ENCODE data around the gene JARID2. TPM values are rescaled to one million over a fixed set of nuclear protein-coding genes. Genes with fewer than 3 reads are reported as not detected.

JARID2 gene
- total RNA-seq, 1 donor from 2014 or later = 38.9 TPM

DNA sequence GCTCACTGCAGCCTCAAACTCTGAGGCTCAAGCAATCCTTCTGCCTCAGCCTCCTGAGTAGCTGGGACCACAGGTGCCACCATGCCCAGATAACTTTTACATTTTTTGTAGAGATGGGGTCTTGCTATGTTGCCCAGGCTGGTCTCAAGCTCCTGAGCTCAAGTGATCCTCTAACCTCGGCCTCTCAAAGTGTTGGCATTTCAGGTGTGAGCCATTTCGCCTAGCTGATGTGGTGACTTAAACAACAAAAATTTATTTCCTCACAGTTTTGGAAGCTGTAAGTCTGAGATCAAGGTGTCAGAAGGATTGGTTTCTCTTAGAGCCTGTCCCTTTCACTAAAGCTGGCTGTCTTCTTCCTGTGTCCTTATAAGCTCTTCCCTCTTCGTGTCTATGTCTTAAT is 15.0 kb upstream of the JARID2 start:
- Histone ChIP-seq H3K4me1 (peaks cover 10% of the 10 kb centered on the region), H2AFZ (replicated peaks) (no peak overlapping the region), H3K9ac (no peak overlapping the region), H3F3A (ENCODE audit: low read depth) (peaks cover 11% of the 10 kb centered on the region), H3K9me3 (ENCODE audit: low read depth) (no peaks in the 10 kb centered on the region), H3K79me2 (ENCODE audit: low read depth) (no peaks in the 10 kb centered on the region), H4K20me1 (ENCODE audit: low read depth) (no peaks in the 10 kb centered on the region), H3K4me2 (no peak overlapping the region), H3K36me3 (no peaks in the 10 kb centered on the region), H3K4me3 (no peak overlapping the region), H3K27ac (no peak overlapping the region), H3K27me3 (no peaks in the 10 kb centered on the region)
- no peak for DNase-seq (ENCODE audit: low spot score)
- no peak overlapping the region for H3K27ac Mint-ChIP-seq
- peaks cover 3% of the 10 kb centered on the region for H3K9me3 Mint-ChIP-seq
- H3K4me3 Mint-ChIP-seq = no peak overlapping the region
- H3K27me3 Mint-ChIP-seq (ENCODE audit: insufficient read depth, low read depth) = no peaks in the 10 kb centered on the region
- TF ChIP-seq EZH2phosphoT487 (IDR thresholded peaks at IDR 0.05) = no peak
- no peak for TF ChIP-seq EZH2 (IDR thresholded peaks at IDR 0.05)
- TF ChIP-seq, protein P1, sequence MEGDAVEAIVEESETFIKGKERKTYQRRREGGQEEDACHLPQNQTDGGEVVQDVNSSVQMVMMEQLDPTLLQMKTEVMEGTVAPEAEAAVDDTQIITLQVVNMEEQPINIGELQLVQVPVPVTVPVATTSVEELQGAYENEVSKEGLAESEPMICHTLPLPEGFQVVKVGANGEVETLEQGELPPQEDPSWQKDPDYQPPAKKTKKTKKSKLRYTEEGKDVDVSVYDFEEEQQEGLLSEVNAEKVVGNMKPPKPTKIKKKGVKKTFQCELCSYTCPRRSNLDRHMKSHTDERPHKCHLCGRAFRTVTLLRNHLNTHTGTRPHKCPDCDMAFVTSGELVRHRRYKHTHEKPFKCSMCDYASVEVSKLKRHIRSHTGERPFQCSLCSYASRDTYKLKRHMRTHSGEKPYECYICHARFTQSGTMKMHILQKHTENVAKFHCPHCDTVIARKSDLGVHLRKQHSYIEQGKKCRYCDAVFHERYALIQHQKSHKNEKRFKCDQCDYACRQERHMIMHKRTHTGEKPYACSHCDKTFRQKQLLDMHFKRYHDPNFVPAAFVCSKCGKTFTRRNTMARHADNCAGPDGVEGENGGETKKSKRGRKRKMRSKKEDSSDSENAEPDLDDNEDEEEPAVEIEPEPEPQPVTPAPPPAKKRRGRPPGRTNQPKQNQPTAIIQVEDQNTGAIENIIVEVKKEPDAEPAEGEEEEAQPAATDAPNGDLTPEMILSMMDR (IDR thresholded peaks at IDR 0.05) = no peak
- no peaks in the 10 kb centered on the region for H3K4me1 Mint-ChIP-seq
- no peaks in the 10 kb centered on the region for H3K36me3 Mint-ChIP-seq

DNA sequence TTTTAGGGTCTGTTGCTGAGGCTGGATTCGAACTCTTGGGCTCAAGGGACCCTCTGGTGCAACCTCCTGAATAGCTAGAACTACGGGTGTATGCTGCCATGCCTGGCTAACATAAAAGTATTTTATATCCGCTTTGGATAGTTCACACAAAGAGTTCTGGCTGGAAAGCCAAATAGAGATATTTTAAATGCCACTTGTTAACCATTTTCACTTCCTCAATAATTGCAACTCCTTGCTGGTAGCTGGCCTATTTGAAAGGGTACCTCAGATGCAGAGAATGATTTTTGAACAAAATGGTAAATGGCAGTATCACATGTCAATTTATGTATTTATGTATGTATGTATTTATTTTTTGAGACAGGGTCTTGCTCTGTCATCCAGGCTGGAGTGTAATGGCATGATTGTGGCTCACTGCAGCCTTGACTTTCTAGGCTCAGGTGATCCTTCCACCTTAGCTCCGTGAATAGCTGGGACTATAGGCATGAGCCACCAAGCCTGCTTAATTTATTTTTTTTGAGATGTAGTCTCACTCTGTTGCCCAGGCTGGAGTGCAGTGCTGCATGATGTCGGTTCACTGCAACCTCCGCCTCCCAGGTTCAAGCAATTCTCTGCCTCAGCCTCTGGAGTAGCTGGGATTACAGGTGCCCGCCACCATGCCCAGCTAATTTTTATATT is 12.9 kb upstream of the JARID2 start:
- H3K27ac Mint-ChIP-seq = no peak overlapping the region
- peaks cover 3% of the 10 kb centered on the region for H3K27me3 Mint-ChIP-seq (ENCODE audit: insufficient read depth, low read depth)
- Histone ChIP-seq H3F3A (ENCODE audit: low read depth) (peaks cover 4% of the 10 kb centered on the region), H3K9ac (no peak overlapping the region), H3K79me2 (ENCODE audit: low read depth) (no peaks in the 10 kb centered on the region), H3K36me3 (no peaks in the 10 kb centered on the region), H3K27ac (no peak overlapping the region), H3K27me3 (no peaks in the 10 kb centered on the region), H4K20me1 (ENCODE audit: low read depth) (no peaks in the 10 kb centered on the region), H3K9me3 (ENCODE audit: low read depth) (no peaks in the 10 kb centered on the region), H2AFZ (replicated peaks) (no peak overlapping the region), H3K4me3 (no peak overlapping the region), H3K4me2 (no peak overlapping the region), H3K4me1 (peaks cover 2% of the 10 kb centered on the region)
- H3K36me3 Mint-ChIP-seq = no peaks in the 10 kb centered on the region
- no peak for DNase-seq (ENCODE audit: low spot score)
- TF ChIP-seq EZH2 (IDR thresholded peaks at IDR 0.05) (no peak), EZH2phosphoT487 (IDR thresholded peaks at IDR 0.05) (no peak)
- TF ChIP-seq, protein P1 (IDR thresholded peaks at IDR 0.05) = no peak
- H3K4me3 Mint-ChIP-seq = no peak overlapping the region
- H3K9me3 Mint-ChIP-seq = peaks cover 3% of the 10 kb centered on the region
- no peaks in the 10 kb centered on the region for H3K4me1 Mint-ChIP-seq

DNA sequence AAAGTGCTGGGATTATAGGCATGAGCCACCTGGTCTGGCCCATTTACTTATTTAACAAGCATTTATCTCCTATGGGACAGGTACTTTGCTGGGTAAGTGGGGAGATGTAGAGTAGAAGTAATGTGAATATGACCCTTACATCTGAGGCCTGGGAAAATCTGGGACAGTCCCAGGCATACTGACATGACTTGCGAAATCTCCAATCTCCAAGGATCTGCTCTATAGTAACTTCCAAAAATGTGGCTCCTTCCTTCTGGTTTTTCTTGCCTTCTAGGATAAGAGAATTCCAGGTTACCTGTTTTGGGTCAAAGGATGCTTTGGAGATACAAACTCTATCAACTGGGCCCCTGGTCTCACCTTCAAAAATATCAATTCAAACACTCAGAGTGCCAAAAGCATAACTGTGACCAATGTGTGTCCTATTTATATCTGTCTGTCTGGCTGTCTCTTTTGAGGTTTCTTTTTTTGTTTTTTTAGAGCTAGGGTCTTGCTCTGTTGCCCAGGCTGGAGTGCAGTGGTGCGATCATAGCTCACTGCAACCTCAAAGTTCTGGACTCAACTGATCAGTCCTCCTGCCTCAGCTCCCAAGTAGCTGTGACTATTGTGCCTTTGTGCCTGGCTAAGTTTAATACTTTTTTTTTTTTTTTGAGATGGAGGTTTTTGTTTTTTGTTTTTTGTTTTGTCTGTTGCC is 11.7 kb upstream of the JARID2 start:
- no peaks in the 10 kb centered on the region for H3K4me1 ChIP-seq
- no peak overlapping the region for H3K4me2 ChIP-seq
- H3K36me3 Mint-ChIP-seq = no peaks in the 10 kb centered on the region
- no peaks in the 10 kb centered on the region for H3K27me3 ChIP-seq
- H3K4me3 Mint-ChIP-seq = no peak overlapping the region
- H2AFZ ChIP-seq (replicated peaks) = no peak overlapping the region
- no peak overlapping the region for H3K27ac Mint-ChIP-seq
- no peaks in the 10 kb centered on the region for H3K36me3 ChIP-seq
- no peak for TF ChIP-seq EZH2 (IDR thresholded peaks at IDR 0.05)
- TF ChIP-seq EZH2phosphoT487 (IDR thresholded peaks at IDR 0.05) = no peak
- H3K9me3 ChIP-seq (ENCODE audit: low read depth) = no peaks in the 10 kb centered on the region
- peaks cover 3% of the 10 kb centered on the region for H3K9me3 Mint-ChIP-seq
- no peaks in the 10 kb centered on the region for H3K79me2 ChIP-seq (ENCODE audit: low read depth)
- no peak overlapping the region for H3K27ac ChIP-seq
- no peaks in the 10 kb centered on the region for H3K4me1 Mint-ChIP-seq
- H3F3A ChIP-seq (ENCODE audit: low read depth) = no peaks in the 10 kb centered on the region
- H4K20me1 ChIP-seq (ENCODE audit: low read depth) = no peaks in the 10 kb centered on the region
- DNase-seq (ENCODE audit: low spot score) = no peak
- H3K27me3 Mint-ChIP-seq (ENCODE audit: insufficient read depth, low read depth) = peaks cover 5% of the 10 kb centered on the region
- no peak overlapping the region for H3K9ac ChIP-seq
- no peak overlapping the region for H3K4me3 ChIP-seq
